ENCODE data around the gene RILP.

The RILP gene

GRCh38 chr17:1649844-1650501 lies at the start of gene RILP:
Gene RILP, minus strand, starts transcription at chr17:1649866. Its CDS starts 62 bp downstream, at chr17:1649804.
- Histone ChIP-seq H3K4me2 (ENCODE audit: low read length) (peak within 1 kb of the TSS; percentile 92), H3K4me3 (ENCODE audit: low read length) (peak within 1 kb of the TSS; percentile 86), H2AFZ (ENCODE audit: low read depth, low read length) (no peak within 1 kb of the TSS), H4K20me1 (ENCODE audit: insufficient read depth, low read length) (peaks cover 14% of the 10 kb centered on the region; the same call in 1 of the 2 replicates), H3K27ac (ENCODE audit: low read length) (no peak within 1 kb of the TSS; the same call in 1 of the 2 replicates), H3K9me3 (ENCODE audit: insufficient read depth, low read length) (no peaks in the 10 kb centered on the region), H3K36me3 (replicated peaks; ENCODE audit: low read depth, low read length) (peaks cover 26% of the 10 kb centered on the region), H3K9ac (ENCODE audit: low read length) (peak within 1 kb of the TSS; percentile 50), H3K27me3 (ENCODE audit: low read depth, low read length) (no peaks in the 10 kb centered on the region), H3K79me2 (ENCODE audit: low read length) (no peaks in the 10 kb centered on the region), H3K4me1 (ENCODE audit: low read length) (peaks cover 25% of the 10 kb centered on the region)
- no peak for TF ChIP-seq EZH2phosphoT487 (IDR thresholded peaks at IDR 0.05; ENCODE audit: low read depth)
- no peak for TF ChIP-seq CTCF (IDR thresholded peaks at IDR 0.05; ENCODE audit: low read depth, low read length)

DNA sequence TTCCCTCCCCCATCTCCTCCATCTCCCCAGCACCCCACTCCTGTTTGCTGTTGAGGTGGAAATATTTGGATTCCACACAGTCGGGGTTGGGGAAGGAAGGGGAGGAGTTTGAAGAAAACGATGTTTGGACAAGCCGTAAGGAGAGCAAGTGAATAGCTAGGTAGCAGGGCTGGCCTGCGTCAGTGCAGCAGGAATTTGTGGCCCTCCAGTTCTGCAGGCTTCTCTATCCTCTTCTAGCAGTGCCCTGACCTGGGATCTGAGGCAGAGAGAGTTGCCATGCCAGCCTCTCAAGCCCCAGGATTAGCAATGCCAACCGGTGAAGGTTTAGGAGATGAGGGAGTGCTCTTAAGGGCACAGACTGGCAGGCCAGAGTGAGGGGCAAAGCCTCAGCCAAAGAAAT lies 48.0 kb upstream of the RILP start:
- Histone ChIP-seq H3K4me3 (ENCODE audit: low read length) (no peak overlapping the region), H3K9me3 (ENCODE audit: insufficient read depth, low read length) (no peaks in the 10 kb centered on the region), H3K27me3 (ENCODE audit: low read depth, low read length) (no peaks in the 10 kb centered on the region), H3K36me3 (replicated peaks; ENCODE audit: low read depth, low read length) (no peaks in the 10 kb centered on the region), H3K27ac (ENCODE audit: low read length) (no peak overlapping the region), H4K20me1 (ENCODE audit: insufficient read depth, low read length) (no peaks in the 10 kb centered on the region), H3K9ac (ENCODE audit: low read length) (no peak overlapping the region), H3K4me2 (ENCODE audit: low read length) (no peak overlapping the region), H2AFZ (ENCODE audit: low read depth, low read length) (no peak overlapping the region), H3K4me1 (ENCODE audit: low read length) (peaks cover 12% of the 10 kb centered on the region), H3K79me2 (ENCODE audit: low read length) (no peaks in the 10 kb centered on the region)
- no peak for TF ChIP-seq CTCF (IDR thresholded peaks at IDR 0.05; ENCODE audit: low read depth, low read length)

- Histone ChIP-seq H2AFZ (ENCODE audit: low read depth, low read length) (no peak overlapping the region), H3K27me3 (ENCODE audit: low read depth, low read length) (no peaks in the 10 kb centered on the region), H3K9ac (ENCODE audit: low read length) (no peak overlapping the region), H3K9me3 (ENCODE audit: insufficient read depth, low read length) (no peaks in the 10 kb centered on the region), H3K4me2 (ENCODE audit: low read length) (peak overlapping the region; percentile 32), H3K27ac (ENCODE audit: low read length) (no peak overlapping the region), H4K20me1 (ENCODE audit: insufficient read depth, low read length) (no peaks in the 10 kb centered on the region), H3K4me1 (ENCODE audit: low read length) (peaks cover 12% of the 10 kb centered on the region), H3K36me3 (replicated peaks; ENCODE audit: low read depth, low read length) (no peaks in the 10 kb centered on the region), H3K4me3 (ENCODE audit: low read length) (no peak overlapping the region), H3K79me2 (ENCODE audit: low read length) (no peaks in the 10 kb centered on the region)
- TF ChIP-seq CTCF (IDR thresholded peaks at IDR 0.05; ENCODE audit: low read depth, low read length), result no peak
- no peak for TF ChIP-seq EZH2phosphoT487 (IDR thresholded peaks at IDR 0.05; ENCODE audit: low read depth)
These were observed 45.7 kb upstream of the RILP start for GRCh38 chr17:1695365-1695764.

DNA sequence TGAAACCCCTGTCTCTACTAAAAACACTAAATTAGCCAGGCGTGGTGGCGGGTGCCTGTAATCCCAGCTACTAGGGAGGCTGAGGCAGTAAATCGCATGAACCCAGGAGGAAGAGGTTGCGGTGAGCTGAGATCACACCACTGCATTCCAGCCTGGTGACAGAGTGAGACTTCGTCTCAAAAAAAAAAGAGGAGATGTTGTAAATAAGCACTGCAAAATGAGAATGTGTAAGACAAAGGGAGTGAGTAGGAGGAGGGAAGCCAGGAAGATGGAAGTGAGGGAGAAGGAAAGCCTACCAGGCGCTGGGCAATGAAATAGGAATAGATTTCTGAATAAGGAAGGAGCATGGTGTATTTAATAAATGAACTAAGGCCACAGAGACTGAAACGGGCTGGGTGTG lies 43.7 kb upstream of the RILP start:
- H2AFZ ChIP-seq (ENCODE audit: low read depth, low read length), result no peak overlapping the region
- H3K4me1 ChIP-seq (ENCODE audit: low read length), result peaks cover 12% of the 10 kb centered on the region
- H3K79me2 ChIP-seq (ENCODE audit: low read length), result no peaks in the 10 kb centered on the region
- no peak overlapping the region for H3K27ac ChIP-seq (ENCODE audit: low read length)
- no peak overlapping the region for H3K4me2 ChIP-seq (ENCODE audit: low read length)
- H3K9me3 ChIP-seq (ENCODE audit: insufficient read depth, low read length), result no peaks in the 10 kb centered on the region
- H3K27me3 ChIP-seq (ENCODE audit: low read depth, low read length), result no peaks in the 10 kb centered on the region
- no peak overlapping the region for H3K9ac ChIP-seq (ENCODE audit: low read length)
- no peak for TF ChIP-seq CTCF (IDR thresholded peaks at IDR 0.05; ENCODE audit: low read depth, low read length)
- no peak for TF ChIP-seq EZH2phosphoT487 (IDR thresholded peaks at IDR 0.05; ENCODE audit: low read depth)
- no peaks in the 10 kb centered on the region for H4K20me1 ChIP-seq (ENCODE audit: insufficient read depth, low read length)
- H3K36me3 ChIP-seq (replicated peaks; ENCODE audit: low read depth, low read length), result no peaks in the 10 kb centered on the region
- H3K4me3 ChIP-seq (ENCODE audit: low read length), result no peak overlapping the region
